Uterus (tissue), 2 donors: ENCODE data around the gene FBLN1.

ENCODE experiments used
- CTCF ChIP-seq, 4 experiments: fragments of 200-600 bp in 2 of 4; fragments of 450-650 bp in 2 of 4; sonication (generic) in 2 of 4; IDR thresholded peaks; one replicate each; pipeline ENCODE4 v1.5.1; 2016 to 2019; ENCODE audit warnings: antibody characterized with exemption in 4 of 4, mild to moderate bottlenecking in 2 of 4, moderate library complexity in 1 of 4
- POLR2A ChIP-seq, 2 donors: fragments of 450-650 bp; IDR thresholded peaks; one replicate each; pipeline ENCODE4 v1.6.1; 2016; ENCODE audit warnings: antibody characterized with exemption in 2 of 2, mild to moderate bottlenecking in 1 of 2, moderate library complexity in 1 of 2

- no peak for TF ChIP-seq POLR2A (IDR thresholded peaks at IDR 0.05)
- no peak for TF ChIP-seq CTCF (IDR thresholded peaks at IDR 0.05)
Measured at GRCh38 chr22:45568213-45568612, 65.5 kb downstream of the FBLN1 start.
